IMR-90 (cell line): ENCODE measurements around the gene ADARB2. TPM values are rescaled to one million over a fixed set of nuclear protein-coding genes. Genes with fewer than 3 reads are reported as not detected.
"Not testable (repeated sequence)": the region's sequence is repeated elsewhere in the genome, so short reads cannot be mapped to it uniquely, and the experiment has no call there.

Source experiments
- ATAC-seq: fragments of 200-7000 bp; cut with Tn5 transposase; 2 replicates; pipeline ENCODE4 v1.9.1; 2020; ENCODE audit warnings: low read depth, mild to moderate bottlenecking, moderate library complexity
- BruUV-seq: library from RNA; stranded (reverse); fragments of 400-500 nt; replicated peaks from 2 replicates; lab custom pipeline; 2021; lab: Mats Ljungman, UMichigan
- CTCF ChIA-PET: fragments of 300-600 bp; formaldehyde crosslinking; extraction: SDS; loops from one replicate; lab custom pipeline; 2021; ENCODE audit warnings: antibody characterized with exemption; lab: Yijun Ruan, JAX
- POLR2A ChIA-PET: fragments of 300-600 bp; sonication (Branson Sonifier 250); formaldehyde crosslinking; loops from one replicate; lab custom pipeline; 2022; ENCODE audit warnings: antibody characterized with exemption; ENCODE audit not compliant: unreplicated experiment; lab: Charles Lee
- DNase-seq: peaks from one replicate; pipeline ENCODE4 v3.0.0; 2013
- H2AFZ ChIP-seq: replicated peaks from 2 replicates; pipeline ENCODE3; 2013; ENCODE audit warnings: low read length, mild to moderate bottlenecking; ENCODE audit not compliant: poor library complexity
- H2AK5ac ChIP-seq: 2 replicates; pipeline ENCODE4 v1.6.1; 2013; ENCODE audit warnings: low read depth, low read length, inconsistent platforms
- H2AK9ac ChIP-seq: replicated peaks from 2 replicates; pipeline ENCODE3; 2013; ENCODE audit warnings: mild to moderate bottlenecking, low read depth, low read length, moderate library complexity; ENCODE audit not compliant: poor library complexity
- H2BK120ac ChIP-seq: 2 replicates; pipeline ENCODE4 v1.6.1; 2013; ENCODE audit warnings: low read depth, low read length, inconsistent platforms
- H2BK15ac ChIP-seq: 3 replicates; pipeline ENCODE4 v1.6.1; 2013; ENCODE audit warnings: low read depth, low read length, inconsistent platforms
- H2BK20ac ChIP-seq: 2 replicates; pipeline ENCODE4 v1.6.1; 2013; ENCODE audit warnings: low read depth, mild to moderate bottlenecking, inconsistent platforms, low read length, moderate library complexity
- H2BK5ac ChIP-seq: 2 replicates; pipeline ENCODE4 v1.6.1; 2013; ENCODE audit warnings: mild to moderate bottlenecking, low read depth, low read length, inconsistent platforms; ENCODE audit not compliant: poor library complexity, severe bottlenecking
- H3K14ac ChIP-seq: replicated peaks from 2 replicates; pipeline ENCODE4 v1.6.1; 2013; ENCODE audit warnings: low read depth, low read length, inconsistent platforms
- H3K18ac ChIP-seq: 2 replicates; pipeline ENCODE4 v1.6.1; 2013; ENCODE audit warnings: low read depth, low read length, control low read depth
- H3K23ac ChIP-seq: 2 replicates; pipeline ENCODE4 v1.6.1; 2013; ENCODE audit warnings: low read depth, low read length, inconsistent platforms
- H3K27ac ChIP-seq: 2 replicates; pipeline ENCODE4 v1.5.1; 2013; ENCODE audit warnings: mild to moderate bottlenecking, control low read depth, low read length; ENCODE audit not compliant: insufficient read depth
- H3K27me3 ChIP-seq: 2 replicates; pipeline ENCODE4 v1.6.1; 2013; ENCODE audit warnings: low read length; ENCODE audit not compliant: control insufficient read depth, insufficient read depth
- H3K36me3 ChIP-seq: 2 replicates; pipeline ENCODE4 v1.6.1; 2013; ENCODE audit warnings: low read length, mixed read lengths; ENCODE audit not compliant: control insufficient read depth, insufficient read depth
- H3K4ac ChIP-seq: 2 replicates; pipeline ENCODE4 v1.6.1; 2013; ENCODE audit warnings: low read depth, low read length, inconsistent platforms
- H3K4me1 ChIP-seq: 2 replicates; pipeline ENCODE4 v1.6.1; 2013; ENCODE audit warnings: low read length, mixed read lengths; ENCODE audit not compliant: control insufficient read depth, insufficient read depth
- H3K4me2 ChIP-seq: 2 replicates; pipeline ENCODE4 v1.6.1; 2013; ENCODE audit warnings: low read depth, mild to moderate bottlenecking, control low read depth, low read length, moderate library complexity
- H3K4me3 ChIP-seq: 2 replicates; pipeline ENCODE4 v1.5.1; 2013; ENCODE audit warnings: low read depth, mild to moderate bottlenecking, control low read depth, low read length, moderate library complexity; ENCODE audit not compliant: insufficient read depth
- H3K56ac ChIP-seq: 2 replicates; pipeline ENCODE4 v1.6.1; 2013; ENCODE audit warnings: low read length, inconsistent platforms; ENCODE audit not compliant: insufficient read depth; ENCODE audit errors: extremely low read depth
- H3K79me1 ChIP-seq, 2 experiments: 2 replicates each; pipeline ENCODE4 v1.6.1; 2013; ENCODE audit warnings: low read length in 2 of 2, inconsistent platforms in 1 of 2, low read depth in 1 of 2
- H3K9ac ChIP-seq: 2 replicates; pipeline ENCODE4 v1.6.1; 2013; ENCODE audit warnings: low read depth, low read length, control low read depth
- H3K9me1 ChIP-seq: 2 replicates; pipeline ENCODE4 v1.6.1; 2013; ENCODE audit warnings: low read length, inconsistent platforms; ENCODE audit not compliant: insufficient read depth
- H3K9me3 ChIP-seq: 2 replicates; pipeline ENCODE4 v1.6.1; 2013; ENCODE audit warnings: low read length; ENCODE audit not compliant: control insufficient read depth, insufficient read depth
- H4K20me1 ChIP-seq: 2 replicates; pipeline ENCODE4 v1.6.1; 2013; ENCODE audit warnings: low read length, inconsistent platforms; ENCODE audit not compliant: insufficient read depth
- H4K5ac ChIP-seq: 2 replicates; pipeline ENCODE4 v1.6.1; 2013; ENCODE audit warnings: mild to moderate bottlenecking, low read depth, low read length, control low read depth
- H4K8ac ChIP-seq, 2 experiments: 2 replicates each; pipeline ENCODE4 v1.6.1; 2013; ENCODE audit warnings: low read depth in 2 of 2, low read length in 2 of 2, control low read depth in 1 of 2, inconsistent platforms in 1 of 2
- H4K91ac ChIP-seq: 2 replicates; pipeline ENCODE4 v1.6.1; 2013; ENCODE audit warnings: low read depth, low read length, inconsistent platforms; ENCODE audit not compliant: insufficient read depth
- BHLHE40 ChIP-seq: fragments of 150-350 bp; IDR thresholded peaks from 2 replicates; pipeline ENCODE4 v1.6.1; 2016; ENCODE audit warnings: mild to moderate bottlenecking, low read depth, low read length
- CEBPB ChIP-seq: IDR thresholded peaks from 2 replicates; pipeline ENCODE4 v1.6.1; 2012; ENCODE audit warnings: low read depth, low read length, improper control_type of control experiment
- POLR2A ChIP-seq: IDR thresholded peaks from 2 replicates; pipeline ENCODE4 v1.6.1; 2012; ENCODE audit warnings: mild to moderate bottlenecking, low read depth, low read length
- WGBS, 2 experiments: methylation state at CpG; one replicate each; pipeline versions ENCODE4 v1.1.5 to v1.1.7; 2013; ENCODE audit warnings: missing lambda C conversion rate in 2 of 2; ENCODE audit not compliant: insufficient read length in 1 of 2; ENCODE audit errors: extremely low coverage in 2 of 2; 5-methylcytosine and 5-hydroxymethylcytosine counted together
- dilution Hi-C: fragments of 300-500 bp; cut with HindIII; formaldehyde crosslinking; loops from one replicate; pipeline ENCODE4 v1.14.3; 2018; ENCODE audit warnings: low sequenced_read_pairs; ENCODE audit not compliant: unreplicated experiment
- in situ Hi-C: fragments of 300-500 bp; cut with MboI; formaldehyde crosslinking; loops from 3 replicates; pipeline ENCODE4 v1.14.3; 2019; ENCODE audit warnings: low sequenced_read_pairs, inconsistent platforms, mixed read lengths
- intact Hi-C: fragments of 100-400 bp; cut with micrococcal nuclease; formaldehyde crosslinking; loops from 2 replicates; pipeline ENCODE4 v1.10.0; 2022
- polyA plus RNA-seq, 3 experiments: library from polyadenylated mRNA; depleted of rRNA; stranded (reverse); fragments of >200 nt; gene quantifications; 2 replicates each; pipeline ENCODE4 v1.2.3, GENCODE V29; 2012; ENCODE audit warnings: low replicate concordance in 1 of 3
- total RNA-seq: library from RNA; depleted of rRNA; stranded (reverse); fragments of >200 nt; gene quantifications from 2 replicates; pipeline ENCODE4 v1.2.3, GENCODE V29; 2012
- TF ChIP-seq, protein P1 (sequence below): fragments of 150-350 bp; IDR thresholded peaks from 2 replicates; pipeline ENCODE4 v1.6.1; 2016; ENCODE audit warnings: low read depth, mild to moderate bottlenecking, low read length, moderate library complexity, borderline replicate concordance

The ADARB2 gene
- total and polyA plus RNA-seq, 2 of the 4 experiments (the other 2 are of a cell fraction): not detected

DNA sequence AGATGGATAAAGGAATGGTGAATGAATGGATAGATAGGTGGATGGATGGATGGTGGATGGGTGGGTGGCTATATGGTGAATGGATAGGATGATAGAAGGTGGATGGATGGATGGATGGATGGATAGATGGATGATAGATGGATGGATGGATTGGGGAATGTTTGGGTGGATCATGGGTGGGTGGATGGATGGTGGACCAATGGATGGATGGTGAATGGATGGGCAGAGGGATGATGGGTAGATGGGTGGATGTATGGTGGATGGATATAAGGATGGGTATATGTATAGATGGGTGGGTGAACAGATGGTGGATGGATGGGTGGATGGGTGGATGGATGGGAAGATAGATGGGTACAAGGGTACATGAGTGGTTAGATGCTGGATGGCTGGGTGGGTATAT is 322.4 kb downstream of the ADARB2 start:
- in situ Hi-C loops: no loop called here
- no peaks in the 10 kb centered on the region for H3K79me1 ChIP-seq
- ChIA-PET CTCF (no interaction called here), POLR2A (no interaction called here)
- peak overlapping the region; percentile 58 for H2BK5ac ChIP-seq
- H3K56ac ChIP-seq: no peak overlapping the region
- no peak for ATAC-seq
- no peak overlapping the region for H3K4me2 ChIP-seq
- H3K4me1 ChIP-seq: no peaks in the 10 kb centered on the region
- intact Hi-C loops: no loop called here
- H3K18ac ChIP-seq: no peak overlapping the region
- TF ChIP-seq, protein P1, sequence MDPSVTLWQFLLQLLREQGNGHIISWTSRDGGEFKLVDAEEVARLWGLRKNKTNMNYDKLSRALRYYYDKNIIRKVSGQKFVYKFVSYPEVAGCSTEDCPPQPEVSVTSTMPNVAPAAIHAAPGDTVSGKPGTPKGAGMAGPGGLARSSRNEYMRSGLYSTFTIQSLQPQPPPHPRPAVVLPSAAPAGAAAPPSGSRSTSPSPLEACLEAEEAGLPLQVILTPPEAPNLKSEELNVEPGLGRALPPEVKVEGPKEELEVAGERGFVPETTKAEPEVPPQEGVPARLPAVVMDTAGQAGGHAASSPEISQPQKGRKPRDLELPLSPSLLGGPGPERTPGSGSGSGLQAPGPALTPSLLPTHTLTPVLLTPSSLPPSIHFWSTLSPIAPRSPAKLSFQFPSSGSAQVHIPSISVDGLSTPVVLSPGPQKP: no peak
- TF ChIP-seq CEBPB (no peak), BHLHE40 (no peak), POLR2A (no peak)
- no peak overlapping the region for H2AK9ac ChIP-seq
- no peak overlapping the region for H2BK120ac ChIP-seq
- H2AK5ac ChIP-seq: no peak overlapping the region
- H3K27ac ChIP-seq: no peak overlapping the region
- H3K36me3 ChIP-seq: no peaks in the 10 kb centered on the region
- H3K4ac ChIP-seq: no peak overlapping the region
- H3K23ac ChIP-seq: no peak overlapping the region
- no peak overlapping the region for H3K14ac ChIP-seq
- no peaks in the 10 kb centered on the region for H3K27me3 ChIP-seq
- H4K91ac ChIP-seq: no peak overlapping the region
- no peaks in the 10 kb centered on the region for H3K9me1 ChIP-seq
- no peak overlapping the region for H2BK20ac ChIP-seq
- no peak overlapping the region for H3K9ac ChIP-seq
- no peak overlapping the region for H4K8ac ChIP-seq
- peaks cover 58% of the 10 kb centered on the region for H3K9me3 ChIP-seq
- dilution Hi-C loops: no loop called here
- no peak overlapping the region for H3K4me3 ChIP-seq
- no peak overlapping the region for H2AFZ ChIP-seq
- H2BK15ac ChIP-seq: no peak overlapping the region
- BruUV-seq: no TSS peak
- DNase-seq: no peak
- no peak overlapping the region for H4K5ac ChIP-seq
- H4K20me1 ChIP-seq: no peaks in the 10 kb centered on the region

- H4K5ac ChIP-seq, intact Hi-C loops, H4K91ac ChIP-seq, H3K27ac ChIP-seq, H2BK20ac ChIP-seq, H2BK5ac ChIP-seq, H3K36me3 ChIP-seq, H3K27me3 ChIP-seq, BruUV-seq, H4K8ac ChIP-seq, H3K79me1 ChIP-seq, H4K20me1 ChIP-seq, H3K4me2 ChIP-seq, POLR2A ChIA-PET, H2BK15ac ChIP-seq, H3K4me3 ChIP-seq, H3K14ac ChIP-seq, H2BK120ac ChIP-seq, H2AFZ ChIP-seq, H2AK5ac ChIP-seq, in situ Hi-C loops, H3K9ac ChIP-seq, H3K56ac ChIP-seq, DNase-seq, ATAC-seq, H2AK9ac ChIP-seq, H3K23ac ChIP-seq, CTCF ChIA-PET, H3K4me1 ChIP-seq, dilution Hi-C loops, H3K9me1 ChIP-seq, H3K18ac ChIP-seq, H3K4ac ChIP-seq: not testable (repeated sequence)
- H3K9me3 ChIP-seq: peaks cover 61% of the 10 kb centered on the region
- 50% methylated on average over 1 of the region's 7 CpGs; no CpG with 5 or more reads in 1 of the 2 experiments for WGBS, 2 experiments
These were observed 323.0 kb downstream of the ADARB2 start for GRCh38 chr10:1414346-1414745.
